ENCODE data around the gene UNC5C. TPM values are rescaled to one million over a fixed set of nuclear protein-coding genes. Genes with fewer than 3 reads are reported as not detected.

The UNC5C gene
- total and polyA plus RNA-seq, 10 of the 15 experiments (the other 5 are each of a cell fraction or from before 2014, with no cell fraction given) = 0.02 to 2.0 (median 0.15) TPM; not detected in 1

DNA sequence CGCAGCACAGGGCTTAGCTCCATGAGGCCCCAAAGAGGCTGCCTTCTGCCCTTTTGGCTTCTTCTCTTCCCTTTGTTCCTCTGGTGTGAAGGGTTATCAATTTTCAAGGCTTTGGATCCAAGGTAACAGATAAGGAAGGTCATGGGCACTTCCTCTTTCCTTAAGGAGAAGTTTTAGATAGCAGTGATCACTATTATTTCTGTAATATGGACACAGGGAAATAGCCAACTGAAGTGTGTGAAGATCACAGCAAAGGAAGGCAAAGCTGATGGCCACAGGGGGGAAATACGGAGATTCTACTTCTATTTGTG, 366.8 kb downstream of the UNC5C start:
- TF ChIP-seq, protein P1, sequence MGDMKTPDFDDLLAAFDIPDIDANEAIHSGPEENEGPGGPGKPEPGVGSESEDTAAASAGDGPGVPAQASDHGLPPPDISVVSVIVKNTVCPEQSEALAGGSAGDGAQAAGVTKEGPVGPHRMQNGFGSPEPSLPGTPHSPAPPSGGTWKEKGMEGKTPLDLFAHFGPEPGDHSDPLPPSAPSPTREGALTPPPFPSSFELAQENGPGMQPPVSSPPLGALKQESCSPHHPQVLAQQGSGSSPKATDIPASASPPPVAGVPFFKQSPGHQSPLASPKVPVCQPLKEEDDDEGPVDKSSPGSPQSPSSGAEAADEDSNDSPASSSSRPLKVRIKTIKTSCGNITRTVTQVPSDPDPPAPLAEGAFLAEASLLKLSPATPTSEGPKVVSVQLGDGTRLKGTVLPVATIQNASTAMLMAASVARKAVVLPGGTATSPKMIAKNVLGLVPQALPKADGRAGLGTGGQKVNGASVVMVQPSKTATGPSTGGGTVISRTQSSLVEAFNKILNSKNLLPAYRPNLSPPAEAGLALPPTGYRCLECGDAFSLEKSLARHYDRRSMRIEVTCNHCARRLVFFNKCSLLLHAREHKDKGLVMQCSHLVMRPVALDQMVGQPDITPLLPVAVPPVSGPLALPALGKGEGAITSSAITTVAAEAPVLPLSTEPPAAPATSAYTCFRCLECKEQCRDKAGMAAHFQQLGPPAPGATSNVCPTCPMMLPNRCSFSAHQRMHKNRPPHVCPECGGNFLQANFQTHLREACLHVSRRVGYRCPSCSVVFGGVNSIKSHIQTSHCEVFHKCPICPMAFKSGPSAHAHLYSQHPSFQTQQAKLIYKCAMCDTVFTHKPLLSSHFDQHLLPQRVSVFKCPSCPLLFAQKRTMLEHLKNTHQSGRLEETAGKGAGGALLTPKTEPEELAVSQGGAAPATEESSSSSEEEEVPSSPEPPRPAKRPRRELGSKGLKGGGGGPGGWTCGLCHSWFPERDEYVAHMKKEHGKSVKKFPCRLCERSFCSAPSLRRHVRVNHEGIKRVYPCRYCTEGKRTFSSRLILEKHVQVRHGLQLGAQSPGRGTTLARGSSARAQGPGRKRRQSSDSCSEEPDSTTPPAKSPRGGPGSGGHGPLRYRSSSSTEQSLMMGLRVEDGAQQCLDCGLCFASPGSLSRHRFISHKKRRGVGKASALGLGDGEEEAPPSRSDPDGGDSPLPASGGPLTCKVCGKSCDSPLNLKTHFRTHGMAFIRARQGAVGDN (IDR thresholded peaks at IDR 0.05) = no peak
- TF ChIP-seq ZNF274 (IDR thresholded peaks at IDR 0.05; ENCODE audit: insufficient read depth, insufficient read length) = no peak
- TF ChIP-seq RB1 (IDR thresholded peaks at IDR 0.05; ENCODE audit: borderline replicate concordance) = no peak
- POLR2A ChIA-PET = no interaction called here
- SMC1A ChIA-PET (ENCODE audit: uncharacterized antibody, unreplicated experiment) = no interaction called here
- no TSS peak for BruUV-seq (replicated peaks)
- in situ Hi-C loops (cut with MboI) (no loop called here), intact Hi-C loops (cut with micrococcal nuclease; ENCODE audit: unreplicated experiment) (no loop called here)
- WGBS (ENCODE audit: insufficient coverage, insufficient replicate concordance, low lambda C conversion rate, missing lambda C conversion rate) = 39% methylated on average over 2 of the region's 2 CpGs
- H3K4me1 ChIP-seq (ENCODE audit: control insufficient read depth, insufficient read depth, low read length) = no peaks in the 10 kb centered on the region
- no peak for ATAC-seq
- no peak for FAIRE-seq
- no peaks in the 10 kb centered on the region for H3K79me2 ChIP-seq (ENCODE audit: control insufficient read depth, insufficient read depth, low read length)
- no peak overlapping the region for H3K9ac ChIP-seq (ENCODE audit: control insufficient read depth, insufficient read depth, low read length)
- no peak overlapping the region for H3K4me3 ChIP-seq
- RAD21 ChIA-PET (ENCODE audit: unreplicated experiment) = no interaction called here
- no peaks in the 10 kb centered on the region for H3K27me3 ChIP-seq (replicated peaks in 1 of 2; ENCODE audit: control insufficient read depth in 2 of 2, insufficient read depth in 2 of 2, low read length in 1 of 2)
- H3K9me3 ChIP-seq (replicated peaks; ENCODE audit: control insufficient read depth, insufficient read depth, low read length) = no peaks in the 10 kb centered on the region
- no peak overlapping the region for H3K27ac ChIP-seq (ENCODE audit: control insufficient read depth, insufficient read depth)
- H2AFZ ChIP-seq (ENCODE audit: control insufficient read depth, low read depth, low read length) = no peak overlapping the region
- CTCF ChIA-PET = no interaction called here
- no peak overlapping the region for H3K4me2 ChIP-seq (ENCODE audit: control insufficient read depth, insufficient read depth)
- H4K20me1 ChIP-seq (ENCODE audit: control insufficient read depth, insufficient read depth) = no peaks in the 10 kb centered on the region
- H3K36me3 ChIP-seq (ENCODE audit: control insufficient read depth in 2 of 2, insufficient read depth in 2 of 2, low read length in 1 of 2) = no peaks in the 10 kb centered on the region
- DNase-seq (ENCODE audit: low read depth, low spot score) = no peak

All from GM12878 (cell line).